ENCODE results near the gene TEF.

DNA sequence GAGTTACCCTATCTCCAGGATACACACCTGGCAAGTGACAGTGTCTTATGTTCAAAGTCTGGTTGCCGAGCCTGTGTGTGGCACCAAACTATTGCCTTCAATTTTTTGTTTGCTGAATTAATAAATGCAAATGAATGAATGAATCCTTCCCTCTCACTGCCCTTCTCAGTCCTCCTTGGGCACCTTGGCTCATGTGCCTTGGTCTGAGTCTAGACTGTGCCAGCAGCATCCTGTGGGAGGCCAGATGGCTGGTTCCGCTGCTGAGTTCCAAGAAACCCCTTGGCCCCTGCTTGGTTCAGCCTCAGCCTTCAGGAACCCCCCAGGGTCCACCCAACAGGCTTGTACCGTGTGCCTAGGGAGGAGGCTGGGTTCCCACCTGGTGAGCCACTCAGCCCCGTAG, 33.8 kb downstream of the TEF start:
- TF ChIP-seq POLR2AphosphoS5 (IDR thresholded peaks at IDR 0.05), result no peak
- TF ChIP-seq POLR2A (IDR thresholded peaks at IDR 0.05), result no peak
